ENCODE measurements around the gene AKAP8. TPM values are rescaled to one million over a fixed set of nuclear protein-coding genes. Genes with fewer than 3 reads are reported as not detected.
"Not testable (repeated sequence)": the region's sequence is repeated elsewhere in the genome, so short reads cannot be mapped to it uniquely, and the experiment has no call there.

AKAP8 gene
- total RNA-seq, 2 experiments from 2014 or later = 22.2 to 52.3 TPM

DNA sequence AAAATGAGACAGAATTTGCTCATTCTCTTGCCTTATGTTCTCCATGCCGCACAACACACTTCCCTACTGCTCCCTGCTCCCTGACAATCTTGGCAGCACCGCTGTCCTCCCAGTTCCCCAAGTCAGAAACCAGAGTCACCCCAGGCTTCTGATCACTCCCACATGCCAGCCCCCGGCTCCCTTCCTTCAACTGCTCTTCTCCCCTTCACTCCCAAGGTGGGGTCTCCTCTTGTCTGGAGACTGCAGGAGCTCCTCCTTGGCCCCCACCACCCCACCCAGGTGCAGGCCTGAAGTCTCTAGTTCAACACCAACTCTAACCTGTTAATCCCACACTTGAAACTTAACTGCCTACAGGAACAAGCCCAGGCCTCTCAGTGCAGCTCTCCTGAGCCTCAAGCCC, 16.8 kb upstream of the AKAP8 start:
- intact Hi-C loops (cut with micrococcal nuclease; ENCODE audit: unreplicated experiment) = no loop called here
- H2AFZ ChIP-seq (ENCODE audit: low read length) = no peak overlapping the region
- no peak overlapping the region for H3K27ac ChIP-seq (ENCODE audit: low read depth, low read length, poor library complexity, severe bottlenecking)
- no peaks in the 10 kb centered on the region for H3K9me3 ChIP-seq (ENCODE audit: low read length)
- H3K36me3 ChIP-seq (ENCODE audit: insufficient read depth, low read length) = peaks cover 95% of the 10 kb centered on the region
- DNase-seq (ENCODE audit: low spot score) = no peak
- POLR2A ChIA-PET = no interaction called here
- no peak overlapping the region for H3K4me2 ChIP-seq (ENCODE audit: low read length)
- BruUV-seq (replicated peaks) = no TSS peak
- CTCF ChIA-PET (ENCODE audit: unreplicated experiment) = no interaction called here
- no peaks in the 10 kb centered on the region for H3K9me2 ChIP-seq (ENCODE audit: insufficient read depth, low read length)
- no peak for TF ChIP-seq EZH2phosphoT487 (IDR thresholded peaks at IDR 0.05; ENCODE audit: borderline replicate concordance, low read depth, low read length)
- TF ChIP-seq, protein P1, sequence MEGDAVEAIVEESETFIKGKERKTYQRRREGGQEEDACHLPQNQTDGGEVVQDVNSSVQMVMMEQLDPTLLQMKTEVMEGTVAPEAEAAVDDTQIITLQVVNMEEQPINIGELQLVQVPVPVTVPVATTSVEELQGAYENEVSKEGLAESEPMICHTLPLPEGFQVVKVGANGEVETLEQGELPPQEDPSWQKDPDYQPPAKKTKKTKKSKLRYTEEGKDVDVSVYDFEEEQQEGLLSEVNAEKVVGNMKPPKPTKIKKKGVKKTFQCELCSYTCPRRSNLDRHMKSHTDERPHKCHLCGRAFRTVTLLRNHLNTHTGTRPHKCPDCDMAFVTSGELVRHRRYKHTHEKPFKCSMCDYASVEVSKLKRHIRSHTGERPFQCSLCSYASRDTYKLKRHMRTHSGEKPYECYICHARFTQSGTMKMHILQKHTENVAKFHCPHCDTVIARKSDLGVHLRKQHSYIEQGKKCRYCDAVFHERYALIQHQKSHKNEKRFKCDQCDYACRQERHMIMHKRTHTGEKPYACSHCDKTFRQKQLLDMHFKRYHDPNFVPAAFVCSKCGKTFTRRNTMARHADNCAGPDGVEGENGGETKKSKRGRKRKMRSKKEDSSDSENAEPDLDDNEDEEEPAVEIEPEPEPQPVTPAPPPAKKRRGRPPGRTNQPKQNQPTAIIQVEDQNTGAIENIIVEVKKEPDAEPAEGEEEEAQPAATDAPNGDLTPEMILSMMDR (conservative IDR thresholded peaks at IDR 0.05; ENCODE audit: low read length) = no peak
- no peaks in the 10 kb centered on the region for H3K79me2 ChIP-seq (ENCODE audit: insufficient read depth, low read depth, low read length)
- H3K4me3 ChIP-seq (ENCODE audit: low read depth, low read length, poor library complexity, severe bottlenecking) = no peak overlapping the region
- H4K20me1 ChIP-seq (ENCODE audit: insufficient read depth, low read length) = no peaks in the 10 kb centered on the region; the same call in 1 of the 2 replicates
- H3K4me1 ChIP-seq (ENCODE audit: insufficient read depth, low read length, poor library complexity, severe bottlenecking) = no peaks in the 10 kb centered on the region

DNA sequence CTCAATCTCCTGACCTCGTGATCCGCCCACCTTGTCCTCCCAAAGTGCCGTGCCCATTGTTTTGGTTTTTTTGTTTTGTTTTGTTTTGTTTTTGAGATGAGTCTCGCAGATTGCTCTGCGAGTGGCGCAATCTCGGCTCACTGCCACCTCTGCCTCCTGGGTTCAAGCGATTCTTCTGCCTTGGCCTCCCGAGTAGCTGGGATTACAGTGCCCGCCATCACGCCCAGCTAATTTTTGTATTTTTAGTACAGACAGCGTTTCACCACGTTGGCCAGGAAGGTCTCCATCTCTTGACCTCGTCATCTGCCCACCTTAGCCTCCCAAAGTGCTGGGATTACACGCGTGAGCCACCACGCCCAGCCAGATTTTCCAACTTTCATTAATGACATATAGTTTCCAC, 15.7 kb upstream of the AKAP8 start:
- H4K20me1 ChIP-seq (ENCODE audit: insufficient read depth, low read length); intact Hi-C loops (cut with micrococcal nuclease; ENCODE audit: unreplicated experiment); H2AFZ ChIP-seq (ENCODE audit: low read length); H3K9me3 ChIP-seq (ENCODE audit: low read length); CTCF ChIA-PET (ENCODE audit: unreplicated experiment); H3K4me3 ChIP-seq (ENCODE audit: low read depth, low read length, poor library complexity, severe bottlenecking); H3K4me1 ChIP-seq (ENCODE audit: insufficient read depth, low read length, poor library complexity, severe bottlenecking); BruUV-seq (replicated peaks); POLR2A ChIA-PET; H3K27ac ChIP-seq (ENCODE audit: low read depth, low read length, poor library complexity, severe bottlenecking); H3K4me2 ChIP-seq (ENCODE audit: low read length); H3K79me2 ChIP-seq (ENCODE audit: insufficient read depth, low read depth, low read length); DNase-seq (ENCODE audit: low spot score); H3K9me2 ChIP-seq (ENCODE audit: insufficient read depth, low read length): not testable (repeated sequence)
- peaks cover 91% of the 10 kb centered on the region for H3K36me3 ChIP-seq (ENCODE audit: insufficient read depth, low read length)

DNA sequence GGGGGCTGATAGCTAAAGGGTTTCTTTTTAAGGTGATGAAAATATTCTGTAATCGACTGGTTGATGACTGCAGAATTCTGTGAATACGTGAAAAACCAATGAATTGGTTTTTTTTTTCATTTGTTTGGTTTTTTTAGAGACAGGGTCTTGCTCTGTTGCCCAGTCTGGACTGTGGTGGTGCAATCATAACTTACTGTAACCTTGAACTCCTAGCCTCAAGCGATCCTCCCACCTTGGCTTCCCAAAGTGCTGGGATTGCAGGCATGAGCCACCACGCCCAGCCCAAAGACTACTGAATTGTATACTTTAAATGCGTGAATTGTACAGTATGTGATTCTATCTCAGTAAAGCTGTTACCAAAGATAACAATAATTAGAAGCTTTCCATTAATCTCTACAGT, 14.8 kb upstream of the AKAP8 start:
- no peaks in the 10 kb centered on the region for H3K4me1 ChIP-seq (ENCODE audit: insufficient read depth, low read length, poor library complexity, severe bottlenecking)
- H3K36me3 ChIP-seq (ENCODE audit: insufficient read depth, low read length) = peaks cover 91% of the 10 kb centered on the region
- H2AFZ ChIP-seq (ENCODE audit: low read length) = no peak overlapping the region
- no peak overlapping the region for H3K27ac ChIP-seq (ENCODE audit: low read depth, low read length, poor library complexity, severe bottlenecking)
- no peaks in the 10 kb centered on the region; the same call in 1 of the 2 replicates for H4K20me1 ChIP-seq (ENCODE audit: insufficient read depth, low read length)
- H3K4me3 ChIP-seq (ENCODE audit: low read depth, low read length, poor library complexity, severe bottlenecking) = no peak overlapping the region
- no TSS peak for BruUV-seq (replicated peaks)
- H3K9me2 ChIP-seq (ENCODE audit: insufficient read depth, low read length) = no peaks in the 10 kb centered on the region
- intact Hi-C loops (cut with micrococcal nuclease; ENCODE audit: unreplicated experiment) = no loop called here
- H3K4me2 ChIP-seq (ENCODE audit: low read length) = no peak overlapping the region
- H3K79me2 ChIP-seq (ENCODE audit: insufficient read depth, low read depth, low read length) = no peaks in the 10 kb centered on the region
- TF ChIP-seq, protein P1 (conservative IDR thresholded peaks at IDR 0.05; ENCODE audit: low read length) = no peak
- no peak for TF ChIP-seq EZH2phosphoT487 (IDR thresholded peaks at IDR 0.05; ENCODE audit: borderline replicate concordance, low read depth, low read length)
- POLR2A ChIA-PET = no interaction called here
- no peaks in the 10 kb centered on the region for H3K9me3 ChIP-seq (ENCODE audit: low read length)
- CTCF ChIA-PET (ENCODE audit: unreplicated experiment) = no interaction called here
- DNase-seq (ENCODE audit: low spot score) = no peak

All from OCI-LY7 (cell line).